Osteoblast (primary cell): ENCODE data around the gene CALN1. TPM values are rescaled to one million over a fixed set of nuclear protein-coding genes. Genes with fewer than 3 reads are reported as not detected.

Source experiments
- DNase-seq: peaks from one replicate; pipeline ENCODE4 v3.0.0; 2011; ENCODE audit warnings: low spot score, mixed read lengths; ENCODE audit not compliant: insufficient read length; ENCODE audit errors: missing footprints
- H2AFZ ChIP-seq: 2 replicates; pipeline ENCODE4 v1.6.0; 2011; ENCODE audit warnings: mild to moderate bottlenecking, low read length
- H3K27ac ChIP-seq: 2 replicates; pipeline ENCODE4 v1.5.1; 2011; ENCODE audit warnings: mild to moderate bottlenecking, low read depth, low read length, moderate library complexity
- H3K27me3 ChIP-seq: 2 replicates; pipeline ENCODE4 v1.6.0; 2012; ENCODE audit warnings: mild to moderate bottlenecking, control low read depth, inconsistent platforms, low read length, moderate library complexity; ENCODE audit not compliant: insufficient read depth
- H3K36me3 ChIP-seq: 2 replicates; pipeline ENCODE4 v1.5.1; 2011; ENCODE audit warnings: mild to moderate bottlenecking, low read length, control low read depth, moderate library complexity; ENCODE audit not compliant: insufficient read depth
- H3K4me1 ChIP-seq: 2 replicates; pipeline ENCODE4 v1.5.1; 2011; ENCODE audit warnings: mild to moderate bottlenecking, low read length, control low read depth, moderate library complexity; ENCODE audit not compliant: insufficient read depth
- H3K4me2 ChIP-seq: 2 replicates; pipeline ENCODE4 v1.6.0; 2011; ENCODE audit warnings: mild to moderate bottlenecking, low read length; ENCODE audit not compliant: insufficient read depth
- H3K4me3 ChIP-seq: fragments of 200-600 bp; sonication (generic); 3 replicates; pipeline ENCODE4 v1.5.1; 2012; ENCODE audit warnings: mild to moderate bottlenecking, low read length, inconsistent platforms; ENCODE audit not compliant: insufficient read depth
- H3K79me2 ChIP-seq: 2 replicates; pipeline ENCODE4 v1.6.0; 2012; ENCODE audit warnings: mild to moderate bottlenecking, low read length, control low read depth, inconsistent platforms; ENCODE audit not compliant: insufficient read depth
- H3K9me3 ChIP-seq: 2 replicates; pipeline ENCODE4 v1.5.1; 2011; ENCODE audit warnings: low read depth, low read length, control low read depth
- H4K20me1 ChIP-seq: 2 replicates; pipeline ENCODE4 v1.6.0; 2012; ENCODE audit warnings: mild to moderate bottlenecking, low read length, control low read depth; ENCODE audit not compliant: insufficient read depth
- CTCF ChIP-seq: IDR thresholded peaks from 2 replicates; pipeline ENCODE4 v1.5.1; 2011; ENCODE audit warnings: mild to moderate bottlenecking, low read depth, low read length, moderate library complexity; ENCODE audit errors: extremely low read depth
- total RNA-seq: library from RNA; depleted of rRNA; stranded (reverse); fragments of >200 nt; gene quantifications from 2 replicates; pipeline ENCODE4 v1.2.3, GENCODE V29; 2012

Gene CALN1
- total RNA-seq, 1 donor: not detected

GRCh38 chr7:71900556-71900955 lies 511.6 kb downstream of the CALN1 start:
- no peak overlapping the region for H3K27ac ChIP-seq
- no peak overlapping the region for H2AFZ ChIP-seq
- H3K36me3 ChIP-seq: no peaks in the 10 kb centered on the region
- TF ChIP-seq CTCF: no peak
- no peaks in the 10 kb centered on the region for H3K4me1 ChIP-seq
- no peak overlapping the region for H3K4me2 ChIP-seq
- H3K4me3 ChIP-seq: no peak overlapping the region
- DNase-seq: peak; percentile 47
- H3K27me3 ChIP-seq: no peaks in the 10 kb centered on the region
- no peaks in the 10 kb centered on the region for H3K79me2 ChIP-seq
- no peaks in the 10 kb centered on the region for H3K9me3 ChIP-seq
- H4K20me1 ChIP-seq: no peaks in the 10 kb centered on the region

GRCh38 chr7:71896535-71896934 lies 515.6 kb downstream of the CALN1 start:
- no peak overlapping the region for H3K27ac ChIP-seq
- H3K79me2 ChIP-seq: no peaks in the 10 kb centered on the region
- H3K4me3 ChIP-seq: no peak overlapping the region
- no peak for DNase-seq
- no peak overlapping the region for H2AFZ ChIP-seq
- H3K4me1 ChIP-seq: no peaks in the 10 kb centered on the region
- H3K4me2 ChIP-seq: no peak overlapping the region
- no peaks in the 10 kb centered on the region for H3K36me3 ChIP-seq
- H3K9me3 ChIP-seq: no peaks in the 10 kb centered on the region
- no peak for TF ChIP-seq CTCF
- H3K27me3 ChIP-seq: no peaks in the 10 kb centered on the region
- no peaks in the 10 kb centered on the region for H4K20me1 ChIP-seq

- Histone ChIP-seq H4K20me1 (no peaks in the 10 kb centered on the region), H3K4me2 (no peak overlapping the region), H2AFZ (no peak overlapping the region), H3K79me2 (no peaks in the 10 kb centered on the region), H3K4me1 (no peaks in the 10 kb centered on the region), H3K27me3 (no peaks in the 10 kb centered on the region), H3K36me3 (no peaks in the 10 kb centered on the region), H3K27ac (no peak overlapping the region), H3K9me3 (no peaks in the 10 kb centered on the region), H3K4me3 (no peak overlapping the region)
- no peak for TF ChIP-seq CTCF
- no peak for DNase-seq
Observed at GRCh38 chr7:71886046-71886445, 526.1 kb downstream of the CALN1 start.

GRCh38 chr7:71885487-71885886 lies 526.7 kb downstream of the CALN1 start:
- H3K9me3 ChIP-seq: no peaks in the 10 kb centered on the region
- TF ChIP-seq CTCF: no peak
- no peaks in the 10 kb centered on the region for H3K27me3 ChIP-seq
- no peak overlapping the region for H3K4me2 ChIP-seq
- no peaks in the 10 kb centered on the region for H3K36me3 ChIP-seq
- H4K20me1 ChIP-seq: no peaks in the 10 kb centered on the region
- H3K27ac ChIP-seq: no peak overlapping the region
- no peak overlapping the region for H2AFZ ChIP-seq
- no peaks in the 10 kb centered on the region for H3K4me1 ChIP-seq
- H3K79me2 ChIP-seq: no peaks in the 10 kb centered on the region
- no peak overlapping the region for H3K4me3 ChIP-seq
- DNase-seq: peak; percentile 62
